ENCODE data around the gene ASTN1. TPM values are rescaled to one million over a fixed set of nuclear protein-coding genes. Genes with fewer than 3 reads are reported as not detected.

Gene ASTN1
- polyA plus RNA-seq, 1 of the 3 experiments (the other 2 are of a cell fraction): 0.13 TPM

GRCh38 chr1:176996456-176997090 lies 167.9 kb downstream of the ASTN1 start:
- ChIA-PET CTCF (interaction anchor here (1.0 kb wide), 1 partner anchor 8 kb away, joined by 3 read pairs; no protein-coding TSS in a partner anchor), POLR2A (interaction anchor here (1.0 kb wide), 1 partner anchor 9 kb away, joined by 3 read pairs; no protein-coding TSS in a partner anchor)
- Histone ChIP-seq H4K20me1 (ENCODE audit: insufficient read depth) (no peaks in the 10 kb centered on the region), H3K9ac (no peak overlapping the region), H3K27me3 (ENCODE audit: insufficient read depth) (no peaks in the 10 kb centered on the region), H2AFZ (ENCODE audit: low read depth) (no peak overlapping the region), H3K9me2 (no peaks in the 10 kb centered on the region), H3K4me3 (ENCODE audit: low read depth in 2 of 2, low read length in 1 of 2) (no peak overlapping the region), H3K4me1 (ENCODE audit: control insufficient read depth in 1 of 2, insufficient read depth in 2 of 2, low read depth in 1 of 2, low read length in 1 of 2) (peaks cover 0 to 28% of the 10 kb centered on the region in 2 experiments; a peak in 2 of 4 replicates), H3F3A (replicated peaks; ENCODE audit: insufficient read depth) (no peaks in the 10 kb centered on the region), H3K4me2 (no peak overlapping the region), H3K36me3 (replicated peaks in 1 of 2; ENCODE audit: control insufficient read depth in 1 of 2, insufficient read depth in 2 of 2, low read length in 1 of 2) (no peaks in the 10 kb centered on the region), H3K27ac (ENCODE audit: low read depth in 2 of 2, low read length in 1 of 2) (peak overlapping the region in 1 of 2 experiments; percentile 97; a peak in 2 of 4 replicates), H3K9me3 (no peaks in the 10 kb centered on the region), H3K79me2 (ENCODE audit: insufficient read depth) (no peaks in the 10 kb centered on the region)
- peak; percentile 49 for DNase-seq
- WGBS (ENCODE audit: low lambda C conversion rate): 1% methylated on average over 4 of the region's 4 CpGs
- no peak for TF ChIP-seq RXRA (IDR thresholded peaks at IDR 0.05; ENCODE audit: borderline replicate concordance, low read depth)
- TF ChIP-seq EZH2phosphoT487 (IDR thresholded peaks at IDR 0.05; ENCODE audit: borderline replicate concordance, low read depth): no peak
- TF ChIP-seq, protein P1, sequence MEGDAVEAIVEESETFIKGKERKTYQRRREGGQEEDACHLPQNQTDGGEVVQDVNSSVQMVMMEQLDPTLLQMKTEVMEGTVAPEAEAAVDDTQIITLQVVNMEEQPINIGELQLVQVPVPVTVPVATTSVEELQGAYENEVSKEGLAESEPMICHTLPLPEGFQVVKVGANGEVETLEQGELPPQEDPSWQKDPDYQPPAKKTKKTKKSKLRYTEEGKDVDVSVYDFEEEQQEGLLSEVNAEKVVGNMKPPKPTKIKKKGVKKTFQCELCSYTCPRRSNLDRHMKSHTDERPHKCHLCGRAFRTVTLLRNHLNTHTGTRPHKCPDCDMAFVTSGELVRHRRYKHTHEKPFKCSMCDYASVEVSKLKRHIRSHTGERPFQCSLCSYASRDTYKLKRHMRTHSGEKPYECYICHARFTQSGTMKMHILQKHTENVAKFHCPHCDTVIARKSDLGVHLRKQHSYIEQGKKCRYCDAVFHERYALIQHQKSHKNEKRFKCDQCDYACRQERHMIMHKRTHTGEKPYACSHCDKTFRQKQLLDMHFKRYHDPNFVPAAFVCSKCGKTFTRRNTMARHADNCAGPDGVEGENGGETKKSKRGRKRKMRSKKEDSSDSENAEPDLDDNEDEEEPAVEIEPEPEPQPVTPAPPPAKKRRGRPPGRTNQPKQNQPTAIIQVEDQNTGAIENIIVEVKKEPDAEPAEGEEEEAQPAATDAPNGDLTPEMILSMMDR (IDR thresholded peaks at IDR 0.05): no peak
- peak; percentile 98 for TF ChIP-seq RCOR1 (IDR thresholded peaks at IDR 0.05; ENCODE audit: low read length)
- TF ChIP-seq, protein P2, sequence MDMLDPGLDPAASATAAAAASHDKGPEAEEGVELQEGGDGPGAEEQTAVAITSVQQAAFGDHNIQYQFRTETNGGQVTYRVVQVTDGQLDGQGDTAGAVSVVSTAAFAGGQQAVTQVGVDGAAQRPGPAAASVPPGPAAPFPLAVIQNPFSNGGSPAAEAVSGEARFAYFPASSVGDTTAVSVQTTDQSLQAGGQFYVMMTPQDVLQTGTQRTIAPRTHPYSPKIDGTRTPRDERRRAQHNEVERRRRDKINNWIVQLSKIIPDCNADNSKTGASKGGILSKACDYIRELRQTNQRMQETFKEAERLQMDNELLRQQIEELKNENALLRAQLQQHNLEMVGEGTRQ (IDR thresholded peaks at IDR 0.05; ENCODE audit: borderline replicate concordance, low read depth, low read length): no peak
- TF ChIP-seq SIN3A (IDR thresholded peaks at IDR 0.05; ENCODE audit: borderline replicate concordance, low read depth, low read length): no peak
- no peak for TF ChIP-seq FOXM1 (IDR thresholded peaks at IDR 0.05; ENCODE audit: low read depth)
- TF ChIP-seq MXI1 (IDR thresholded peaks at IDR 0.05; ENCODE audit: low read depth, low read length): peak; percentile 89
- no peak for TF ChIP-seq YY1 (IDR thresholded peaks at IDR 0.05; ENCODE audit: low read depth)
- TF ChIP-seq NFIC (IDR thresholded peaks at IDR 0.05; ENCODE audit: borderline replicate concordance): no peak
- TF ChIP-seq EP300 (IDR thresholded peaks at IDR 0.05; ENCODE audit: borderline replicate concordance in 1 of 2, low read depth in 1 of 2, low read length in 1 of 2): peak in 1 of 2 experiments; percentile 69; a peak in 2 of 4 replicates
- TF ChIP-seq CHD2 (IDR thresholded peaks at IDR 0.05; ENCODE audit: low read length, partially characterized antibody): peak; percentile 64
- TF ChIP-seq ELF1 (IDR thresholded peaks at IDR 0.05): no peak
- TF ChIP-seq TAF1 (IDR thresholded peaks at IDR 0.05; ENCODE audit: borderline replicate concordance, low read depth, low read length): no peak
- TF ChIP-seq REST (IDR thresholded peaks at IDR 0.05; ENCODE audit: low read depth, low read length): no peak
- no peak for TF ChIP-seq POLR2AphosphoS5 (IDR thresholded peaks at IDR 0.05; ENCODE audit: low read depth, low read length)
- no peak for TF ChIP-seq PBX3 (IDR thresholded peaks at IDR 0.05)
- TF ChIP-seq NRF1 (IDR thresholded peaks at IDR 0.05; ENCODE audit: low read depth, low read length): no peak
- TF ChIP-seq, protein P3, sequence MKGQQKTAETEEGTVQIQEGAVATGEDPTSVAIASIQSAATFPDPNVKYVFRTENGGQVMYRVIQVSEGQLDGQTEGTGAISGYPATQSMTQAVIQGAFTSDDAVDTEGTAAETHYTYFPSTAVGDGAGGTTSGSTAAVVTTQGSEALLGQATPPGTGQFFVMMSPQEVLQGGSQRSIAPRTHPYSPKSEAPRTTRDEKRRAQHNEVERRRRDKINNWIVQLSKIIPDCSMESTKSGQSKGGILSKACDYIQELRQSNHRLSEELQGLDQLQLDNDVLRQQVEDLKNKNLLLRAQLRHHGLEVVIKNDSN (IDR thresholded peaks at IDR 0.05; ENCODE audit: borderline replicate concordance, low read depth): no peak
- peak; percentile 77 for TF ChIP-seq GATA2 (CRISPR knock-in tag; IDR thresholded peaks at IDR 0.05)
- peak; percentile 15; the same call in 1 of the 2 replicates for TF ChIP-seq RAD21 (IDR thresholded peaks at IDR 0.05; ENCODE audit: low read length)
- no peak for TF ChIP-seq SMC3 (IDR thresholded peaks at IDR 0.05; ENCODE audit: low read depth, low read length)
- TF ChIP-seq, protein P4, sequence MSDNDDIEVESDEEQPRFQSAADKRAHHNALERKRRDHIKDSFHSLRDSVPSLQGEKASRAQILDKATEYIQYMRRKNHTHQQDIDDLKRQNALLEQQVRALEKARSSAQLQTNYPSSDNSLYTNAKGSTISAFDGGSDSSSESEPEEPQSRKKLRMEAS (IDR thresholded peaks at IDR 0.05; ENCODE audit: low read depth): no peak
- TF ChIP-seq FOXJ3 (CRISPR knock-in tag; IDR thresholded peaks at IDR 0.05): no peak
- no peak for TF ChIP-seq FOSL2 (IDR thresholded peaks at IDR 0.05; ENCODE audit: borderline replicate concordance, low read depth)
